Measurements from ENCODE around the gene MGAT5B.

DNA sequence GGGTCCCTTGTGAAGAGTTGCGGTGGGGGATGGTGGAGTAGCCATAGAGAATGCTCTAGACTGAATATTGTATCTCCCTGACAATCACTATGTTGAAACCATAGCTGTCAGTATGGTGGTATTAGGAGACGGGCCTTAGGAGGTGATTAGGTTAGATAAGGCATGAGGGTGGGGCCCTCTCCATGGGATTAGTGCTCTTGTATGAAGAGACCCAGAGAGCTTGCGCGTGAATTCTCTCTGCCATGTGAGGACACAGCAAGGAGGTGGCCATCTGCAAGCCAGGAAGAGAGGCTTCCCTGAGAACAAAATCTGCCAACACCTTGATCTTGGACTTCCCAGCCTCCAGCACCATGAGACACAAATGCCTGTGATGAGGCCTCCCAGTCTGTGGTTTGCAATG lies 34.5 kb upstream of the MGAT5B start:
- TF ChIP-seq, protein P1, sequence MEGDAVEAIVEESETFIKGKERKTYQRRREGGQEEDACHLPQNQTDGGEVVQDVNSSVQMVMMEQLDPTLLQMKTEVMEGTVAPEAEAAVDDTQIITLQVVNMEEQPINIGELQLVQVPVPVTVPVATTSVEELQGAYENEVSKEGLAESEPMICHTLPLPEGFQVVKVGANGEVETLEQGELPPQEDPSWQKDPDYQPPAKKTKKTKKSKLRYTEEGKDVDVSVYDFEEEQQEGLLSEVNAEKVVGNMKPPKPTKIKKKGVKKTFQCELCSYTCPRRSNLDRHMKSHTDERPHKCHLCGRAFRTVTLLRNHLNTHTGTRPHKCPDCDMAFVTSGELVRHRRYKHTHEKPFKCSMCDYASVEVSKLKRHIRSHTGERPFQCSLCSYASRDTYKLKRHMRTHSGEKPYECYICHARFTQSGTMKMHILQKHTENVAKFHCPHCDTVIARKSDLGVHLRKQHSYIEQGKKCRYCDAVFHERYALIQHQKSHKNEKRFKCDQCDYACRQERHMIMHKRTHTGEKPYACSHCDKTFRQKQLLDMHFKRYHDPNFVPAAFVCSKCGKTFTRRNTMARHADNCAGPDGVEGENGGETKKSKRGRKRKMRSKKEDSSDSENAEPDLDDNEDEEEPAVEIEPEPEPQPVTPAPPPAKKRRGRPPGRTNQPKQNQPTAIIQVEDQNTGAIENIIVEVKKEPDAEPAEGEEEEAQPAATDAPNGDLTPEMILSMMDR (IDR thresholded peaks at IDR 0.05; ENCODE audit: insufficient read depth, low read depth, low read length) = no peak
- TF ChIP-seq EZH2 (IDR thresholded peaks at IDR 0.05; ENCODE audit: insufficient read depth, low read length) = no peak

Measured in astrocyte (in vitro differentiated cells and primary cell).